NCI-H2227 treated with DMSO at 0.1 percent for 48 hours (cell line): ENCODE measurements around the gene PGD.
"Not testable (repeated sequence)": the region's sequence is repeated elsewhere in the genome, so short reads cannot be mapped to it uniquely, and the experiment has no call there.

Source experiments
- DNase-seq: peaks from one replicate; lab custom pipeline; 2025; lab: John Stamatoyannopoulos, UW

Gene PGD

DNA sequence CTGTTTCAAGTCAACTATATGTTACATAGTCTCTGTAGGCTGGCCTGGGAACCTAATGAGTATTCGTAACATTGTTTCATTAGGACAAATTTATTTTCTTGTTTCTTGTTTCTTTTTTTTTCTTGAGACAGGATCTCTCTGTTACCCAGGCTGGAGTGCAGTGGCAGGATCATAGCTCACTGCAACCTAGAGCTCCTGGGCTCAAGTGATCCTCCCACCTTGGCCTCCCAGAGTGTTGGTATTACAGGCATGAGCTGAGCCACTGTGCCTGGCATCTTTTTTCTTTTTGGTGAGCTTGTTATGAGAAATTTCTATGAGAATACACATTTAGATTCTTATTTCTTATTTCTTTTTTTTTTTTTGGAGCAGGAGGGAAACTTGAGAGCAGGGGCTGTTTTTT is 38.2 kb downstream of the PGD start:
- DNase-seq = no peak

DNA sequence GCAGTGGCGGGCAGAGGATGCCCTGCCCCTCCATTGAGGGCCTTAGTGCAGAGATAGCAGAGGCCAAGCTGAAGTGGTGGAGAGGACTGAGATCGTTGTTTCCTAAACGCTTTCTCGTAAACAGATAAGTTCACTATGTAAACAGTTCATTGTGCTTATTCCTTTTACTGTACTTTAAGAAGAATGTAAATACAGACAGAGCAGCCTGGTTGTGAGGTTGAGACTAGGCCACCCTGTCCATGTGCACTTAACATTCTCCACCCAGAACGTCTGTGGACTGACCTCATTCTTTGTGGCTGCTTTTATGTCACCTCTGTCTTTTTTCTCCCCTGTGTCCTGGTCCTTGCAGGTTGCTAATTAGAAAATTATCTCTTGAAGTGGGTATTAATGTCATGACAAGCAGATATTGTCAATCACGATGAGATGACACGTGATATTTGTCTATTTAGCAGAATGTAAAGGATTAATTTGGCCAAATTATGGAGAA is 39.9 kb downstream of the PGD start:
- DNase-seq = peak; percentile 28

DNA sequence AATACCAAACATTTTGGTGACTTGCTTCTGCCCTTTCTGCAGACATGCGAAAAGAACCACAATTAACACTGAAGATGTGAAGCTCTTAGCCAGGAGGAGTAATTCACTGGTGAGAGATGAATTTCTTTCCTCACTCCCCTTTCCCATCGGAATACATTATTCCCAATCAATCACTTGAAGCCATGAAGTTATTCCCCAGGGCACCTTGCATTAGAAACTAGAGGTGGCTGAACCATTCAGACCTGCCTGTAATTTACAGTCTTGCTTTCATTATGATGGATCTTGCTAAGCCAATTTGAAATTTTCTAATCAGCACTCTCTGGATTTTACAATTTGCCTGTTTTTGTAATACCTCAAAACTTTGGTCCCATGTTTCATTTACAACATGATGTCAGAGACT is 41.4 kb downstream of the PGD start:
- no peak for DNase-seq

DNA sequence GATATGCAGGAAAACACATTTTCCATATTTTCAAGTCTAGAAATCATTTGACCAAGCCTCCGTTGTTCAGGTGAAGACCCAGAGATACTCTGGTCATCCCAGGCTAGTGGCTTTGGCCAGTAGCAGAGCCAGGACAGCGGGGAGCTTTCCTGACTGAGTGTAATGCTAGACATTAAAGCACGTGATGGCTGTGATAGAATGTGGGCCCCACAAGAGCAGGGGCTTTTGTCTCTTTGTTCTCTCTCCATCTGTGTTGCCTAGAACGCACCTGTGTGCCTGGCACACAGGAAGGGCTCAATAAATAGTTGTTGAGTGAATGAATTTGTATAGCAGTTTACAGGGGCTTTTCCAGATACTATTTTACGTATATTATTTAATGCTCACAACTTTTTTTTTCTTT is 41.9 kb downstream of the PGD start:
- no peak for DNase-seq

- no peak for DNase-seq
Measured at GRCh38 chr1:10444248-10444647, 45.4 kb downstream of the PGD start.

DNA sequence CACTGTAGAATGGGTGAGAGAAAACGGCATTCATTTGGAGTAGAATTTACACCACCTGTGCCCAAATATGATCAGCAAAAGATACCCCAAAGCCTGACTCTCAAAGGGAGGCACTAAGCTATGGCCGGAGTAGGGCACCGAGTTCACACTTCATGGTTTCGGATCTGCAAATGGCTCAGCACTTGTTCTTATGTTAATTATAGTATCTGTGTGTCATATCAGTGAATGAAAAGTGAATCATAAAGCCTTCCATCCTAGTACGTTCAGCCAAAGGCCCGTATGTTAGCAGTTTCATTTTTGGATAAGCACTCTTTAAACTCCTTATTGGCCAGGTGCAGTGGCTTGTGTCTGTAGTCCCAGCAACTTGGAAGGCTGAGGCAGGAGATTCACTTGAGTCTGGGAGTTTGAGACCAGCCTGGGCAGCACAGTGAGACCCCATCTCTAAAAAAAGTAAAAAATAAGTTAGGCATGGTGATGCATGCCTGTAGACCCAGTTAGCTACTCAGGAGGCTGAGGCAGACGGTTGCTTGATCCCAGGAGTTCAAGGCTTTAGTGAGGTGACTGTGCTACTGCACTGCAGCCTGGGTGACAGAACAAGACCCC is 46.0 kb downstream of the PGD start:
- DNase-seq = no peak

GRCh38 chr1:10446790-10447422 is 48.0 kb downstream of the PGD start:
- no peak for DNase-seq

DNA sequence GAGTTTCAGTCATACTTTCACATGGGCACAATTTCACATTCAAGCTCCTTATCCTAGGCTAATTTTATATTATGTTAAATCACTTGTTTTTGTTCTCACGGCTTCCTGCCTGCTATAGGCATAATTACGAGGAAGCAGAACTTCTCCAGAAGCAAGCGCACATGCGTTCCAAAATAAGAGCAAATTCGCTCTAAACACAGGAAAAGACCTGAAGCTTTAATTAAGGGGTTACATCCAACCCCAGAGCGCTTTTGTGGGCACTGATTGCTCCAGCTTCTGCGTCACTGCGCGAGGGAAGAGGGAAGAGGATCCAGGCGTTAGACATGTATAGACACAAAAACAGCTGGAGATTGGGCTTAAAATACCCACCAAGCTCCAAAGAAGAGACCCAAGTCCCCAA is 50.9 kb downstream of the PGD start, which contains the start of gene CORT:
CORT (plus strand) TSS at position 281 of the 400 bp plus-strand sequence. CDS start 193 bp downstream, outside the sequence.
- peak; percentile 51 for DNase-seq

DNA sequence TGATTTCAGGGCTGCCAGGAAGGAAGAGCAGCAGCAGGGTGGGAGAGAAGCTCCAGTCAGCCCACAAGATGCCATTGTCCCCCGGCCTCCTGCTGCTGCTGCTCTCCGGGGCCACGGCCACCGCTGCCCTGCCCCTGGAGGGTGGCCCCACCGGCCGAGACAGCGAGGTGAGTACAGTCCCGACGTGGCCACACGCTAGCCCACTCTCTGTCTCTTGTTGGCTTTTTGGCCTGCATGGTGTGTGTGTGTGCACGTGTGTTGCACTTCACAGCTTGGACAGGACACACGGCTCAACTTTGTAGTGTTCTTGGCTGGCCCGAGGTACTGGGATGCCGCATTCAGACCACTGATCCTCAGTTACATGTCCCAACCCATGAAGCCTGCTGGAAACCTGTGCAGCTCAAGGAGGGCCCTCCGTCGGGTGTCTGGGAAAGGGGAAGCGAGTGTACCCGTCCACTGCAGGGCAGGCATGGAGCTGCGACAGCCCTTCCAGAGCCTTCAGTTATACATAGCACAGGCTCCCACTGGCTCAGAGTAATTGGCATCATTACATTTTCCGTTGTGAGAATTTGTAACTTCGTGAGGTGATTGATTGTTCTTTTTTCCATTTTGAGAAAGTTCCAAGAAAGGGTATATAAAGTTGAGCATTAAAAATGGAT is 51.4 kb downstream of the PGD start:
- no peak for DNase-seq

DNA sequence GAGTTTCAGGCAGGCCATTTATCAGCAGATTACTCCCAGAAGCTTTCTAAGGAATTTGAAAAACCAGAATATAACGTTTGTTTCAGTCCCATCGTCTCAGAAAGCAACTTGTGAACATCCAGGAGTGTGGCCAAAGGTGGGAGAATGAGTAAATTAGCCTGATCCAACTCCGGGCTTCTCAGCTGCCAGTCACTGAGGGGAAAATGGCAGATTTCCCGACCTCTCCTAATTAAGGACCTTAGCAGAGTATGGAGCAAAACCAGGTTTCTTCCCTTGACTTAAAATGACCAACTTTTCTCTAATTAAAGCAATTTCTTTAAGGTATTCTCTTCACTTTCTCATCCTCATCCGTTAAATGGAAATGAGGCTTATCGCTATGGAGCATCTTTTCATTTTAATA is 52.0 kb downstream of the PGD start:
- DNase-seq = no peak

- DNase-seq = no peak
Measured at GRCh38 chr1:10451287-10451686, 52.4 kb downstream of the PGD start.

DNA sequence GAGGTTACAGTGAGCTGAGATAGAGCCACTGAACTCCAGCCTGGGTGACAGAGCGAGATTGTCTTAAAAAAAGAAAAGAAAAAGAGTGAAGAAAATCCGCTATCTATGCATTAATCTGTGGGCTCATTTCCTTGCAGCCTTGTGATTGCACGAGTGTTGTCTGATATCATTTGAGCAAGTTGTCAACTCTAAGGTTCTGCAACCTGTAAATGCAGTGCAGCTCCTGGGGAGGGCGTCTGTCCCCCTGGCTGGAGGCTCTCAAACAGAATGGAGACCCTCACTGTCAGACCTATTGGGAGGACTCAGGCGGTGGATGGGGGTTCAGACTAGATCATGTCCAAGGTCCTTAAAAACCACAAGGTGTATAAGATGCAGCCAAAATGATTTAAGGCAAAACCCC is 57.2 kb downstream of the PGD start:
- no peak for DNase-seq

DNA sequence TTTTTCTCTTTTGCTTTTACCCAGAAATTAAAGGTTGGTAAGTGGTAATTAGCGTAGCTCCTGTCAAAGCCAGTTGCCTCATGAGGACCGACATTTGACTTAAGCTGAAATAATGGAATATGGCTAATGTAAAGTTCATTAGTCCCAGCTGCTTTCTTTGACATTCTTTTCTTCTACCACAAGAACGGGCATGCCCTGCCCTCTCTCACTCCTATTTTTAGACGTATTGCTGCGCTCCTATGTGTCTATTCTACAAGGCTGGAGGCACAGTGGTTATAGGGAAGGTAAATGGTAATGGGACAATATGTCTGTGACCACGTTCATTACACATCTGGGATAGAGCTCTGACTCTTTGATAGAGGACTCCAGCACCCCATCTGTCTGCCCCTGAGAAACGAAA is 57.8 kb downstream of the PGD start:
- no peak for DNase-seq

GRCh38 chr1:10457462-10457861 is 58.6 kb downstream of the PGD start:
- not testable (repeated sequence) for DNase-seq

- no peak for DNase-seq
Measured at GRCh38 chr1:10457875-10458274, 59.0 kb downstream of the PGD start.

DNA sequence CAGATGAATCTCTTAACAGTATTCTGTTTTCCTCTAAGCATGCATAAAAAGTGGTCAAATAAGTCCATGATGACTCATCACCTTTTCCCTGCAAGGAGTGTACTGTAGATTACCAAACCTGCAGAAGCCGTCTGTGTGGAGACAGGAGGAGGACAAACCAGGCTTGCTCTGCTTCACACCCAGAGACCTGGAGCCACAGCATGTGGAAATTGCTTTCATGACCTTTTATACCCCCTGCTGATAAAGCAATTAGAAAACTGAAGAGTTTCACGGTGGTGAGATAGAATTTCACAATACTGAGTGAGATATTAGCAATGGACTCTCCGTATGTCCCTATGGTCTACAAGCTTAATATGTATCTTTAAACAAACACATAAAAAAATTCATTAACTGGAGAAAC is 60.3 kb downstream of the PGD start:
- no peak for DNase-seq

DNA sequence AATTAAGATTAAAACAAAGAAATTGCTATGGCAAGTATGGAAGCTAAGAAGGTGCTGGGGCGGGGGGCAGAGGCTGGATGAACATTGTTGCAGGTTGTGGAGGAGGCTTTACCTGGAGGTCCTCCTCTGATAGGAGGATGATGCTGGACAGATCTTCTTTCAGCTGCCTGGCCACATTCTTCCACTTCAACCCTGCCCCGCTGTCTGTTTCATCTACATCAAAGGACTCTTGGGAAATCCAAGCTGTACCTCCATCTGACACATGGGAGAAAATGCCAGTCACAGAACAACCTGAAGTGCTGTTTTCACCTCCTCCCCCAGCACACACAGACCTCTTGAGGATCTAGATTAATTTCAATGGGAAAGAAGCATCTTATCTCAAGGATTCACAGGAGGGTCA is 68.2 kb downstream of the PGD start:
- no peak for DNase-seq

- no peak for DNase-seq
Measured at GRCh38 chr1:10470043-10470442, 71.2 kb downstream of the PGD start.
